ENCODE measurements around the gene FAM219B.

FAM219B gene

GRCh38 chr15:74873036-74873755 lies 33.5 kb downstream of the FAM219B start, which contains the start of gene SCAMP2:
SCAMP2 (minus strand) TSS chr15:74873365; CDS start chr15:74873255, 110 bp downstream.
- TF ChIP-seq GATA1 (IDR thresholded peaks at IDR 0.05; ENCODE audit: low read depth, low read length) (no peak), POLR2A (IDR thresholded peaks at IDR 0.05; ENCODE audit: low read length) (peak; percentile 85)

GRCh38 chr15:74872702-74873035 lies 34.0 kb downstream of the FAM219B start:
- no peak for DNase-seq
- TF ChIP-seq GATA1 (IDR thresholded peaks at IDR 0.05; ENCODE audit: low read depth, low read length) (no peak), POLR2A (IDR thresholded peaks at IDR 0.05; ENCODE audit: low read length) (no peak)

More at GRCh38 chr15:74873036-74873755, 33.5 kb downstream of the FAM219B start, which contains the start of gene SCAMP2:
- DNase-seq: peak; percentile 94 to 95

- TF ChIP-seq GATA1 (IDR thresholded peaks at IDR 0.05; ENCODE audit: low read depth, low read length): no peak
- no peak for TF ChIP-seq POLR2A (IDR thresholded peaks at IDR 0.05; ENCODE audit: low read length)
- no peak for DNase-seq
These were observed 36.0 kb downstream of the FAM219B start for GRCh38 chr15:74870436-74871215.

- no peak for DNase-seq
- TF ChIP-seq GATA1 (IDR thresholded peaks at IDR 0.05; ENCODE audit: low read depth, low read length) (no peak), POLR2A (IDR thresholded peaks at IDR 0.05; ENCODE audit: low read length) (no peak)
These were observed 36.8 kb downstream of the FAM219B start for GRCh38 chr15:74869726-74870407.

GRCh38 chr15:74869372-74869725 lies 37.3 kb downstream of the FAM219B start:
- DNase-seq: no peak
- TF ChIP-seq GATA1 (IDR thresholded peaks at IDR 0.05; ENCODE audit: low read depth, low read length) (no peak), POLR2A (IDR thresholded peaks at IDR 0.05; ENCODE audit: low read length) (no peak)

- DNase-seq: no peak
- TF ChIP-seq POLR2A (IDR thresholded peaks at IDR 0.05; ENCODE audit: low read length): no peak
- no peak for TF ChIP-seq GATA1 (IDR thresholded peaks at IDR 0.05; ENCODE audit: low read depth, low read length)
These were observed 38.6 kb downstream of the FAM219B start for GRCh38 chr15:74868059-74868458.

- peak; percentile 21 to 68 for DNase-seq
- TF ChIP-seq POLR2A (IDR thresholded peaks at IDR 0.05; ENCODE audit: low read length) (no peak), GATA1 (IDR thresholded peaks at IDR 0.05; ENCODE audit: low read depth, low read length) (no peak)
These were observed 39.1 kb downstream of the FAM219B start for GRCh38 chr15:74867466-74868038.

GRCh38 chr15:74866090-74866489 lies 40.6 kb downstream of the FAM219B start:
- no peak for TF ChIP-seq GATA1 (IDR thresholded peaks at IDR 0.05; ENCODE audit: low read depth, low read length)
- no peak for TF ChIP-seq POLR2A (IDR thresholded peaks at IDR 0.05; ENCODE audit: low read length)
- DNase-seq: no peak

GRCh38 chr15:74865316-74865715 lies 41.3 kb downstream of the FAM219B start:
- TF ChIP-seq GATA1 (IDR thresholded peaks at IDR 0.05; ENCODE audit: low read depth, low read length) (no peak), POLR2A (IDR thresholded peaks at IDR 0.05; ENCODE audit: low read length) (no peak)
- no peak for DNase-seq

- no peak for DNase-seq
- no peak for TF ChIP-seq POLR2A (IDR thresholded peaks at IDR 0.05; ENCODE audit: low read length)
- no peak for TF ChIP-seq GATA1 (IDR thresholded peaks at IDR 0.05; ENCODE audit: low read depth, low read length)
These were observed 42.4 kb downstream of the FAM219B start for GRCh38 chr15:74864296-74864695.

GRCh38 chr15:74863239-74864056 lies 43.2 kb downstream of the FAM219B start:
- no peak for TF ChIP-seq GATA1 (IDR thresholded peaks at IDR 0.05; ENCODE audit: low read depth, low read length)
- no peak for TF ChIP-seq POLR2A (IDR thresholded peaks at IDR 0.05; ENCODE audit: low read length)
- DNase-seq: no peak

- TF ChIP-seq POLR2A (IDR thresholded peaks at IDR 0.05; ENCODE audit: low read length): no peak
- TF ChIP-seq GATA1 (IDR thresholded peaks at IDR 0.05; ENCODE audit: low read depth, low read length): no peak
- DNase-seq: no peak
These were observed 48.3 kb downstream of the FAM219B start for GRCh38 chr15:74858369-74858740.

- DNase-seq: no peak
- TF ChIP-seq GATA1 (IDR thresholded peaks at IDR 0.05; ENCODE audit: low read depth, low read length) (no peak), POLR2A (IDR thresholded peaks at IDR 0.05; ENCODE audit: low read length) (no peak)
These were observed 48.8 kb downstream of the FAM219B start for GRCh38 chr15:74857671-74858368.

All from erythroblast (primary cell).